GM18498 (cell line): ENCODE data around the gene IL25.

Experiments used
- ATAC-seq: cut with Tn5 transposase; IDR thresholded peaks from one replicate; pipeline ENCODE4 v1.9.1; 2021; ENCODE audit warnings: mild to moderate bottlenecking, moderate library complexity; ENCODE audit not compliant: unreplicated experiment

IL25 gene

DNA sequence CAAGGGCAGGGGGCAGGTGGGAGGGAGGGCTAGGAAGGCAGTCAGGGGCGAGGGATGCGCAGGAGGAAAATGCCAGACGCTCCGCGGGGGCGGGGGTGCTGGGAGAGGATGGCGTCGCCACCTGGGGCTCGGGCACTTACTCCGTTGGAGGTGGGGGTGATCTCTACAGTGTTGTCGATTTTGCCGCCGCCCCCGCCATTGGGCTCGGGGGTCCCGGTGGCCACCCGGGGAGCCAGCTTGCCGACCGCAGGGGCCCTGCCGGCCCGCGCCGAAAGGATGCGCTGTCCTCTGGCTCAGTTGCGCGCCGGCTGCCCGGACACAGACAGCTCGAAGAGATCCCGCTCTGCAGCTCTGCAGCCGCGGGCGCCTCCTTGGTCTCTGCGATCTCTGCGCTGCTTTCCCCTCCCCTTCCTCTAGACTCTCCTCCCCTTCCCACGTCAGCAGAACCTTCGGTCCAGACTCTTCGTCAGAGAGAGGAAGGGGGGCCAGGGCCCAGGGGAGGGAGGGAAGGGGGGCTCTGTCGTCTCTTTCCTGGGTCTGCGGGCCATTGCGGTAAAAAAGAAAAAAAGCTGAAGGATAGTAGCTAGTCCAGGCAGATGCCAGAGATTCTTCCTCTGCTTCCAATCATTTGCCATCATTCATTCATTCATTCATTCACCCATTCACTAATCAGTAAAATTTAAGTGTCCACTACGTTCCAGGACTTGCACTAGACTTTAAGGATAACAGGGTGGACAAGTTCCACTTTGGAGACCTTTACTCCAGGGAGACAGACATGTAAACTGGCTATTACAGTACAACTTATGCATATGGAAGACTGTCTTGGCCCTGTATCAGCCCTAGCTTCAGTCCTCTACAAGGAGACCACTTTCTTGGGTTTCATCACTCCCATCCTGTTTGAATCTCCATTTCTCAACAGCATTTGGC is 19.8 kb upstream of the IL25 start, which contains the start of gene SLC22A17:
SLC22A17 (minus strand) TSS at position 382 of the 927 bp plus-strand sequence.
- no peak for ATAC-seq

- ATAC-seq, result no peak
Observed at GRCh38 chr14:23353433-23353780, 19.2 kb upstream of the IL25 start.

GRCh38 chr14:23354990-23355389 is 17.6 kb upstream of the IL25 start:
- ATAC-seq, result no peak

- ATAC-seq, result no peak
Observed at GRCh38 chr14:23355871-23356435, 16.7 kb upstream of the IL25 start.

- no peak for ATAC-seq
Observed at GRCh38 chr14:23356662-23357061, 15.9 kb upstream of the IL25 start.

DNA sequence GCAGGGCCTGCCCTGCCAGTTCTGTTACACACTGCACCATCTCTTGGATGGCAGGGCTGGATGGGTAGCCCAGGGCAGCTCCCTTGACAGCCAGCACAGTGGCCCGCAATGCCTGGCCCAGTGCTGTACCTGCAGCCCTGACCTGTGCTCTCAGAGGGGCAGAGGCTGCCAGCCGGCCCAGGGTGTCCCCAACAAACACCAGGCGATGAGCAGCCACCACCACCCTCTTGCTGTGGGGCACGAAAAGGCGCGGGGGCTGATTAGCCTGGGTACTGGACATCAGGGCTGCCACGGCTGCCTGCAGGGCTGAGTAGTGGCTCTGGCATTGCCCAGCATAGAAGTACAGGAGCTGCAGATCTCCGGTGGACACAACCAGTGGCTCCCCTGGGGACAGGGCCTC is 15.3 kb upstream of the IL25 start:
- ATAC-seq, result no peak

- ATAC-seq, result no peak
Observed at GRCh38 chr14:23358042-23358441, 14.6 kb upstream of the IL25 start.

DNA sequence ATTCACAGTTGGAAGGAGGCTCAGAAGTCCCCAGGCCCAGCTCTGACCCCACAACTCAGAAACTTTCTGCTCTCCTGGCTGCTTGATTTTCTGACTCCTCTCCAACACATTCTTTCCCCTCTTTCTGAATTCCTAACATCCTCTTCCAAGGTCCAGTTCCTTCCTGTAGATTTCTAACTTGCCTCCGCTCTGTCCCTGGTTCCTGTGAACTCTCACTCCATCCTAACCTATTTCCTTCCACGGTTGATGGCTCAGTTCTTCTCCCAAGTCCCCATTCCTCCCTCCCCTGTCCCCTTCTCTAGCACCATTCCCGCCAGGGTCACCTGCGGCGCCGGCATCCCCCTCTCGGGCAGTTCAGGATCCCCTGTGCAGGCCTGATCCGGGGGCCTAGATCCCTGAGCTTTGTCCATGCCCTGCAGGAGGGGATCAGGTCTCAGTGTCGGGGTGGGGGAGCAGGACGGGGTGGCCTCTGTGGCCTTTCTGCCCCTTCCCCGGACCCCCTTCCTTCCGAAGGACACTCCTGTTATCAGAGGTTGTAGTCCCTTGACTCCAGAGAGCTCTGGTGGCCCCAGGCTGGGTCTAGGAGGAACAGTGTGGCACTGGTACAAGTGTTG is 13.9 kb upstream of the IL25 start:
- ATAC-seq, result no peak

DNA sequence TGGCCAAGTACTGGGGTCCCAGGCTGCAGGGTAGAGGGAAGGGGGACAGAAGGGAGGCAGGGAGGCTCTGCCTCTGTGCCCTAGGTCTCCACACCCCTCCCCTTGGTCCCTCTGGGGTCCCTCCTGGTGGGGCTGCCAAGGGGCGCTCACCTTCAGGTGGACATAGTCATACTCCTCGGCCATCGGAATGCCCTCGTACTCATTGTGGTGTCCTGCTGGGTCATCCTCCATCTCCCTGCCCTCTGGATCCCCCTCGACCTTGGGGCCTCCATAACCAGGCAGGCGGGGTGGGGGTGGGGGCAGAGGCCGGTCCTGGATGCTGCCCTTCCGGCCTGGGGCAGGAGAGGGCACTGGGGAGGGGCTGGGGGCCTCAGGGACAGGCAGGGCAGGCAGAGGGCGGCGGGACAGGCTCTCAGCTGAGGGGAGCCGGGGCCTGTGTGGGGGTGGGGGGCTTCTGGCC is 13.4 kb upstream of the IL25 start:
- ATAC-seq, result no peak

GRCh38 chr14:23359722-23360447 is 12.7 kb upstream of the IL25 start:
- ATAC-seq, result no peak

DNA sequence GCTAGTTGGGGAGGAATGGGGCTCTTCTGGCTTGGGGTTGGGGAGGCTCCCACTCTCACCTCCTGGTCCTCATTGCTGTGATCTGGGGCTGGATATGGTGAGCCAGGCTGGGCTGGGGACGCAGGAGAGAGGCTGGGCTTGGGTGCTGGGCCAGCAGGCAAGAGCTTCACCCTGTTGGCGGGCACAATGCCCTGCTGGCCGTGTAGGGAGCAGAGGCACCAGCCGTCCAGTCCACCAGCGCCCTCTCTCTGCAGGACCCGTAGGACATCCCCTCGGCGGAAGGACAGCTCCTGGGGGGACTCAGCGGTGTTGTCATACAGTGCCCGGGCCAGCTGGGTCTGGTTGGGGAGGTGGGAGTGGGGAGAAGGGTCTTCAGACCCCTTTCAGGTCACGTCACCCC is 12.1 kb upstream of the IL25 start:
- no peak for ATAC-seq

- ATAC-seq, result no peak
Observed at GRCh38 chr14:23361320-23361719, 11.3 kb upstream of the IL25 start.

DNA sequence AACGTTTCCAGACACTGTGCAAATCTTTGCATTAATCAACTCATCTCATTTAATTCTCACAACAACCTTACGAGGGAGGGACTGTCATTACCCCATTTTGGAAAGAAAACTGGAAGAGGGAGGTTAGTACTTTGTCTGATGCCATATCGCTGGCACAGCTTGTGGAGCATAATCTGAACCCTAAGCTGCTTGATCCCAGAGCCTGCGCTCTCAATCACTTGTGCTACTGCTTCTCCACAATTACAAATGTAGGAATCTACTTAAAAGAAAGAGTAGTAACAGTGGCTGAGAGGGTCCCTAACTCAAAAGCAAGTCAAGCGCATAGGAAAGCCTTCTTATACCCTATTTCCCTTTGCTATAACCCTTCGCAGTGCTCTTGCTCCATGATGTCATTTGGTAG is 10.8 kb upstream of the IL25 start:
- no peak for ATAC-seq

DNA sequence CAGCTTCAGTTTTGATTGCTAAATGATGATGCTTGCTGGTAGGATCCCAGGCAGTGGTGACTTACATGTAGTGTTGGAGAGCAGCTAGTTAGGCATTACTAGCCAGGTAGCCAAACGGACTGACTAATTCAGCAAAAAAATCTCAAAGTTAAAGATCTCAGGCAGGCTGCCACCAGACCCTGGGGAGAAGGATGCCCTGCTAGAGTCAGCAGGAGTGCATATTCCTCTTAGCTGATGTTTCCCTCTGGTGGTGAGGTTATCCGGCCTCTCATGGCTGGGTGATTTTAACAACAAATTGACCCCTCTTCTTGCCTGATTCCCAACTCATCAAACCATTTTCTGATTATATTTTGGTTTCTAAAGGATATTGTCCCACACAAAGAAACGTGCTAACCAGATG is 10.4 kb upstream of the IL25 start:
- no peak for ATAC-seq

DNA sequence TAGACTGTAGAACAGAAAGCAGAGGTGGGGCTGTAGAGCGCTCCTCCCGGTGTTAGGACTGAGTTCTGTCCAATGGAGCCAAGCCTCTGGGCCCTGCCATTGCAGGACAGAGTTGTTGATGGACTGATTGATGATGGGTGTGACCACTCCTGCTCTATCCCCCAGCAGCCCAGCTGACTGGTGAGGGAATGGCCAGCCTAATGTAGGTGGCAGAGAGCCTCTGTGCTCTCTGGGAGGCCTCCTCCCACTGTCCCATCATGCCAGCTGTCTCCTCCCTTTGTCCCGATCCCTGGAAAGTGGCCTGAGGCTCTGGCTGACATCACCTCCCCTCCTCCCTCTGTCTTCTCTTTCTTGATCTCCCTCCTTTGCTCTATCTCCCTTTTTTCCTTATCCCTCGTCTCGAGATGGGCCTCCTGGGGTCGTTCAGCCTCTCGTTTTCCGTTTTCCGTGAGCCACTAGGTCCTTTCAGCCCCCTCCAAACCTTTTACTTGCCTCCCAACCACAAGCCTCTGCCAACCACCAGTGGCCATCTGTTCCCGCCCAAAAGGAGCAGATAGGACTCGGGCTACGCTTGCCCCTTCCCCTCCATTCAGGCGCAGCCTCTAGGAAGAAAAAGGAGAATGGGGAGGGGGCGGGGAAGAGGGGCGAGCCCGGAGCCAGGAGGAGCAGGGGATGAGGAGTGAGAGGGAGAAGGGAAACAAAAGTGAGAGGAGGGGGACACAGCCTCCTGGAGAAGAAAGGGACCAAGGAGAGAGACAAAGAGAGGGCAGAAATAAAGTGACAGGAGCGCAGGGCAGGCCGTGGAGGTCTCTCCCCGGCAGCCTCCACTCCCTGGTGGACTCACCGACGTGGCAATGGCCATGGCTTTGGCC is 8.2 kb upstream of the IL25 start:
- ATAC-seq, result no peak

GRCh38 chr14:23365036-23365731 is 7.4 kb upstream of the IL25 start, which contains the start of gene EFS:
Gene EFS (minus strand): TSS chr14:23365172. CDS start chr14:23365025, 147 bp downstream.
- no peak for ATAC-seq

DNA sequence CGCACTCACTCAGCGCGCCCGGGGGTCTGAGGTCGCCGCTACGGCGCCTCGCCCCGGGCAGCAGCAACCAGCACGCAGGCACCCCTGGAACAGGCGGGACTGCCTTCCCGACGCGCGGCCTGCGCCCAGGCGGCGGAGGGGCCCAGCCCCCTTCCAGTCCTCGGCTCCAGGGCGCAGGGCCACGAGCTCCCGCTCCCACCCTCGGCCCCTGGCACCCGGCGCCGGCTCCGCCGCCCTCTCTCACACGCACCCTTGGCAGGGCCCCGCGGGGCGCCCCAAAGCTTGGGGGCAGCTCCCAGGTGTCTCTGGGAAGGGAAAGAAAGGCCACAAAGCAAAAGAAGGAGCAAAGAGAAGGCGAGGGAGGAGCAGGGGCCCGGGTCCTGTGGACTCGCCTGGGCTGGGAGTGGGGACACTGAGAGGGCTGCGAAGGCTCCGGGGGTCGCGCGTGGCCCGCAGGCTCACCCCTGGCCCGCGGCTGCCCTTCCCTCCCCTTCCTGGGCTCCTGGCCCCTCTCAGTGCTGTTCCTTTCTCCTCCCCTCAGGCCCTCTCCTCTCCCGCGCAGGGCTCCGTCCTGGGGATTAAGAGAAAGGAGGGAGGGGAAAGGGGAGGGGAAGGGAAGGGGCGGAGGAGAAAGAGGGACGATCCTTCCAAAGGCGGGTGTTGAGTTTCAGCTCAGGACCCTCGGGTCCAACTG is 6.7 kb upstream of the IL25 start:
- no peak for ATAC-seq

DNA sequence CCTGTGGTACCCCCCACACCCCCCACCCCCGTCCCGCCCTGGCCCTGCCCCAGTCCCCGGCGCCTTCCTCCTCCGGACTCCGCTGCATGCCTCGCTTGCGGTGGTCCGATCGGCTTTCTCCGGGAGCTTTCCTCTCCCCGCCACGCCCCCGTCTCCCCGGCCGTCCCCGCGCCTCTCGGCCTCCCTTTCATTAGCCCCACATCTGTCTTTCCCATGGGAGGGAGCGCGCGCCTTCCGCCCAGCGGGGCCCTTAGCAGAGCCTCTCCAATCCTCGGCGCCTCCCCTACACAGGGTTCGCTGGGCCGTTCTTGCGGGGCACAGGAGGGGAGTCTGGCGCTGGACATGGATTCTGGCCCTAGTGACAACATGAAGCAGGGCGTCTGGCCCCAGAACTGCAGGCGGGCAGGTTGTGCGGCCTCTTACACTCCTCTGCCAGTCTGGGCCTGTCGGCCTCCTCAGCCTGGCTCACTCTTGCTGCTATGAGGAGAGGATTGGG is 6.1 kb upstream of the IL25 start:
- ATAC-seq, result no peak

GRCh38 chr14:23370221-23370620 is 2.4 kb upstream of the IL25 start:
- no peak for ATAC-seq
